Lower lobe of right lung (tissue), 2 donors: ENCODE data around the gene COX5B. TPM values are rescaled to one million over a fixed set of nuclear protein-coding genes. Genes with fewer than 3 reads are reported as not detected.
"Not testable (repeated sequence)": the region's sequence is repeated elsewhere in the genome, so short reads cannot be mapped to it uniquely, and the experiment has no call there.

ENCODE experiments used
- ATAC-seq, 2 donors: fragments of 200-7000 bp; cut with Tn5 transposase; one replicate each; pipeline ENCODE4 v1.9.1; 2020 to 2022; ENCODE audit warnings: mild to moderate bottlenecking in 2 of 2, moderate library complexity in 2 of 2
- DNase-seq: peaks from one replicate; pipeline ENCODE4 v3.0.0-alpha.2; 2020
- H3K27ac ChIP-seq: fragments of 200-600 bp; one replicate; pipeline ENCODE4 v1.8.0; 2022
- H3K27me3 ChIP-seq: fragments of 200-600 bp; one replicate; pipeline ENCODE4 v1.8.0; 2022; ENCODE audit warnings: low read depth
- H3K36me3 ChIP-seq: fragments of 200-600 bp; one replicate; pipeline ENCODE4 v1.8.0; 2022; ENCODE audit warnings: mild to moderate bottlenecking
- H3K4me1 ChIP-seq: fragments of 200-600 bp; one replicate; pipeline ENCODE4 v1.8.0; 2022
- H3K4me3 ChIP-seq: fragments of 200-600 bp; one replicate; pipeline ENCODE4 v1.8.0; 2022; ENCODE audit warnings: mild to moderate bottlenecking
- H3K9me3 ChIP-seq: fragments of 200-600 bp; one replicate; pipeline ENCODE4 v1.8.0; 2022
- CTCF ChIP-seq: fragments of 200-600 bp; IDR thresholded peaks from one replicate; pipeline ENCODE4 v1.8.0; 2022; ENCODE audit warnings: antibody characterized with exemption, mild to moderate bottlenecking
- intact Hi-C: fragments of 100-400 bp; cut with DNase I; formaldehyde crosslinking; loops from one replicate; pipeline ENCODE4 v1.11.0; 2022
- total RNA-seq: library from RNA; stranded (reverse); fragmentation: NEBNext Ultra II Directional; extraction: Animal tissue kit (Norgen Biotek cat#: 25700); gene quantifications from one replicate; pipeline ENCODE4 v1.2.1, GENCODE V29; 2021
- donor health status: DM: no; HTN: yes; CAD: no; lungs with severe emphysema.

COX5B gene
- total RNA-seq, 1 donor from 2014 or later: 164 TPM

- no peaks in the 10 kb centered on the region for H3K9me3 ChIP-seq
- intact Hi-C loops: no loop called here
- TF ChIP-seq CTCF: no peak
- DNase-seq (no peak), ATAC-seq (no peak)
- peaks cover 6% of the 10 kb centered on the region for H3K4me1 ChIP-seq
- no peak within 1 kb of the TSS for H3K27ac ChIP-seq
- no peaks in the 10 kb centered on the region for H3K36me3 ChIP-seq
- no peak within 1 kb of the TSS for H3K4me3 ChIP-seq
- no peaks in the 10 kb centered on the region for H3K27me3 ChIP-seq
Observed at GRCh38 chr2:97669448-97669847, 23.6 kb downstream of the COX5B start, which contains the start of gene C2orf92. Gene C2orf92, plus strand, starts transcription at chr2:97669713. Its CDS starts 76 bp downstream, at chr2:97669789.

- ATAC-seq (no peak), DNase-seq (no peak)
- Histone ChIP-seq H3K36me3 (no peaks in the 10 kb centered on the region), H3K4me3 (no peak overlapping the region), H3K27ac (no peak overlapping the region), H3K27me3 (no peaks in the 10 kb centered on the region), H3K9me3 (no peaks in the 10 kb centered on the region), H3K4me1 (no peaks in the 10 kb centered on the region)
- no peak for TF ChIP-seq CTCF
- intact Hi-C loops: no loop called here
Observed at GRCh38 chr2:97670471-97670870, 24.6 kb downstream of the COX5B start.

- H3K27ac ChIP-seq: no peak overlapping the region
- ATAC-seq (no peak), DNase-seq (no peak)
- no peak overlapping the region for H3K4me3 ChIP-seq
- no peaks in the 10 kb centered on the region for H3K9me3 ChIP-seq
- TF ChIP-seq CTCF: no peak
- no peaks in the 10 kb centered on the region for H3K36me3 ChIP-seq
- intact Hi-C loops: no loop called here
- no peaks in the 10 kb centered on the region for H3K27me3 ChIP-seq
- no peaks in the 10 kb centered on the region for H3K4me1 ChIP-seq
Observed at GRCh38 chr2:97671526-97671925, 25.7 kb downstream of the COX5B start.

- H3K27ac ChIP-seq, H3K27me3 ChIP-seq, ATAC-seq, H3K36me3 ChIP-seq, H3K9me3 ChIP-seq, H3K4me3 ChIP-seq, DNase-seq, H3K4me1 ChIP-seq, intact Hi-C loops: not testable (repeated sequence)
Observed at GRCh38 chr2:97672606-97673140, 26.8 kb downstream of the COX5B start.

- Histone ChIP-seq H3K4me3 (no peak overlapping the region), H3K27ac (no peak overlapping the region), H3K36me3 (no peaks in the 10 kb centered on the region), H3K9me3 (no peaks in the 10 kb centered on the region), H3K4me1 (no peaks in the 10 kb centered on the region), H3K27me3 (no peaks in the 10 kb centered on the region)
- no peak for TF ChIP-seq CTCF
- no peak for ATAC-seq
- intact Hi-C loops: no loop called here
- no peak for DNase-seq
Observed at GRCh38 chr2:97673182-97673914, 27.5 kb downstream of the COX5B start.

GRCh38 chr2:97673915-97674283, 28.0 kb downstream of the COX5B start:
- H3K36me3 ChIP-seq: no peaks in the 10 kb centered on the region
- H3K27ac ChIP-seq: no peak overlapping the region
- no peaks in the 10 kb centered on the region for H3K4me1 ChIP-seq
- ATAC-seq (no peak), DNase-seq (no peak)
- H3K4me3 ChIP-seq: no peak overlapping the region
- TF ChIP-seq CTCF: no peak
- no peaks in the 10 kb centered on the region for H3K27me3 ChIP-seq
- H3K9me3 ChIP-seq: no peaks in the 10 kb centered on the region
- intact Hi-C loops: no loop called here
